Lower lobe of right lung (tissue), 2 donors: ENCODE results near the gene STK11IP. TPM values are rescaled to one million over a fixed set of nuclear protein-coding genes. Genes with fewer than 3 reads are reported as not detected.

Source experiments
- ATAC-seq, 2 donors: fragments of 200-7000 bp; cut with Tn5 transposase; one replicate each; pipeline ENCODE4 v1.9.1; 2020 to 2022; ENCODE audit warnings: mild to moderate bottlenecking in 2 of 2, moderate library complexity in 2 of 2
- DNase-seq: peaks from one replicate; pipeline ENCODE4 v3.0.0-alpha.2; 2020
- H3K27ac ChIP-seq: fragments of 200-600 bp; one replicate; pipeline ENCODE4 v1.8.0; 2022
- H3K27me3 ChIP-seq: fragments of 200-600 bp; one replicate; pipeline ENCODE4 v1.8.0; 2022; ENCODE audit warnings: low read depth
- H3K36me3 ChIP-seq: fragments of 200-600 bp; one replicate; pipeline ENCODE4 v1.8.0; 2022; ENCODE audit warnings: mild to moderate bottlenecking
- H3K4me1 ChIP-seq: fragments of 200-600 bp; one replicate; pipeline ENCODE4 v1.8.0; 2022
- H3K4me3 ChIP-seq: fragments of 200-600 bp; one replicate; pipeline ENCODE4 v1.8.0; 2022; ENCODE audit warnings: mild to moderate bottlenecking
- H3K9me3 ChIP-seq: fragments of 200-600 bp; one replicate; pipeline ENCODE4 v1.8.0; 2022
- CTCF ChIP-seq: fragments of 200-600 bp; IDR thresholded peaks from one replicate; pipeline ENCODE4 v1.8.0; 2022; ENCODE audit warnings: antibody characterized with exemption, mild to moderate bottlenecking
- intact Hi-C: fragments of 100-400 bp; cut with DNase I; formaldehyde crosslinking; loops from one replicate; pipeline ENCODE4 v1.11.0; 2022
- total RNA-seq: library from RNA; stranded (reverse); fragmentation: NEBNext Ultra II Directional; extraction: Animal tissue kit (Norgen Biotek cat#: 25700); gene quantifications from one replicate; pipeline ENCODE4 v1.2.1, GENCODE V29; 2021
- donor health status: DM: no; HTN: yes; CAD: no; lungs with severe emphysema.

Gene STK11IP
- total RNA-seq, 1 donor from 2014 or later, result 31.8 TPM

DNA sequence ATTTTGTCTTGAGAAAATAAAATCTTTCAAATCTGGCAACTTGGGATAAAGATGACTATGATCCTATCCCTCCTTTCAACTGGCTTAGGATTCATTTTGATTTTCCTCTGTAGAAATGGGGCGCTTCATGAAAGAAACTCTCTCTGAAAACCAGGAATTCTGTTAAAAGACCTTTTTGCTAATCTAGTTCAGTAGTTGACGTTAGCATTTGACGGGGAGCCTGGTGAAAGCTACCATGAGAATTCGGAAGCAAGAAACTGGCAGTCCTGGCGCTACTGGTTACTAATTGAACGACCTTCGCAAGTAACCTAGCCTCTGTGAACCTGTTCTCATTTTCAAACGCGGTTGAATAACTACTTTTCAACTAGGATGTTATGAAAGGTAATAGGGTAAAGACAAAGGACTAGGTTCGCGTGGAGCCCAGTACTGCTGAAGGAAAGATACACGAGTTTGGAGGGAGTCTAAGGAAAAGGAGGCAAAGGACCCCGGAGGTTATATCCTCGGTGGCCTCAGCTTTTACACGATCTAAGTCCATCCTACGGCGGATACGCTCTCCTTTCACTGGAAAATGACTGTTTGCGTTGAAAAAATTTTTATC lies 604 bp upstream of the STK11IP start:
- intact Hi-C loops, result no loop called here

GRCh38 chr2:219598308-219599078 lies 836 bp downstream of the STK11IP start:
- peaks cover 9% of the 10 kb centered on the region for H3K4me1 ChIP-seq
- H3K27me3 ChIP-seq, result no peaks in the 10 kb centered on the region
- no peaks in the 10 kb centered on the region for H3K9me3 ChIP-seq
- no peak for DNase-seq
- H3K27ac ChIP-seq, result peak overlapping the region; percentile 89
- peak overlapping the region; percentile 70 for H3K4me3 ChIP-seq
- no peak for ATAC-seq
- peaks cover 28% of the 10 kb centered on the region for H3K36me3 ChIP-seq
- intact Hi-C loops, result no loop called here
- no peak for TF ChIP-seq CTCF

More for the DNA sequence above, 604 bp upstream of the STK11IP start:
- TF ChIP-seq CTCF, result no peak
- peaks cover 9% of the 10 kb centered on the region for H3K4me1 ChIP-seq
- peaks cover 14% of the 10 kb centered on the region for H3K36me3 ChIP-seq
- H3K4me3 ChIP-seq, result peak overlapping the region; percentile 70
- H3K27me3 ChIP-seq, result no peaks in the 10 kb centered on the region
- no peak for DNase-seq
- H3K27ac ChIP-seq, result peak overlapping the region; percentile 89
- H3K9me3 ChIP-seq, result no peaks in the 10 kb centered on the region
- ATAC-seq, result peak in 1 of 2 donors; percentile 10

DNA sequence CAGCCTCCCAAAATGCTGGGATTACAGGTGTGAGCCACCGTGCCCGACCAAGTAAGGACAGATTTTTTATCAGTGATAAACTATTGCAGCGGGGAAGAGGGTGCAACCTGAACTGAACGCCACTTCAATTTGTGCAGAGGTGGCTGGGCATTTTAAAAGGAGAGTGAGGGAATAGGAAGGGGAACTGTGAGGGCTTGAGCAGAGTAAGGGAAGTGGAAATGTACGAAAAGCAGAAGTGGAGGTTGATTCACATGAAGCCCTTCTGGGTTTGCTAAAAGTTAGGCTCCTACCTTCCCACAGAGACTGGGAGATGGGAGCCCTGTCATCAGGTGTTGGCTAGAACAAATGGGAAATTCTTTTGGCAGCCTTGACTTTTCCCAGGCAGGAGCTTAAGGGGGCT lies 6.1 kb downstream of the STK11IP start:
- H3K4me3 ChIP-seq, result no peak overlapping the region
- H3K4me1 ChIP-seq, result peaks cover 9% of the 10 kb centered on the region
- ATAC-seq, result peak; percentile 40 to 47
- H3K27ac ChIP-seq, result no peak overlapping the region
- H3K36me3 ChIP-seq, result peaks cover 75% of the 10 kb centered on the region
- DNase-seq, result no peak
- no peaks in the 10 kb centered on the region for H3K9me3 ChIP-seq
- no peak for TF ChIP-seq CTCF
- intact Hi-C loops, result no loop called here
- H3K27me3 ChIP-seq, result no peaks in the 10 kb centered on the region

DNA sequence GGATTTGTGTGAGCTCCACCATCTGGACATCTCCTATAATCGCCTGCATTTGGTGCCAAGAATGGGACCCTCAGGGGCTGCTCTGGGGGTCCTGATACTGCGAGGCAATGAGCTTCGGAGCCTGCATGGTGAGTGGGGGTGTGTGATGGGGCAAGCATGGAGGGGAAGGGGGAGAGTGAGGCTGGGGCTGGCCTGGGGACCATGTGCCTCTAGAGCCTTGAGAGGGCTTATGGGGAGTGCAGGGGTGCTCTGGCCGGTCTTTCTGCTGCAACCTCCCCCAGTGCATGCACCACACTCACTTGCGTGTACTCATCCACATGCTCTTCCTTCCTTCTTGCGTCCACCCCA lies 7.9 kb downstream of the STK11IP start:
- ATAC-seq, result no peak

GRCh38 chr2:219607931-219608330 lies 10.3 kb downstream of the STK11IP start:
- TF ChIP-seq CTCF, result no peak
- intact Hi-C loops, result no loop called here
- no peak for DNase-seq

More for the DNA sequence above, 7.9 kb downstream of the STK11IP start:
- intact Hi-C loops, result no loop called here
- H3K27me3 ChIP-seq, result no peaks in the 10 kb centered on the region
- no peak overlapping the region for H3K27ac ChIP-seq
- TF ChIP-seq CTCF, result no peak
- DNase-seq, result no peak
- H3K4me1 ChIP-seq, result peaks cover 6% of the 10 kb centered on the region
- H3K36me3 ChIP-seq, result peaks cover 93% of the 10 kb centered on the region
- no peak overlapping the region for H3K4me3 ChIP-seq
- H3K9me3 ChIP-seq, result no peaks in the 10 kb centered on the region

More at GRCh38 chr2:219607931-219608330, 10.3 kb downstream of the STK11IP start:
- Histone ChIP-seq H3K4me1 (peaks cover 6% of the 10 kb centered on the region), H3K36me3 (peaks cover 90% of the 10 kb centered on the region), H3K9me3 (no peaks in the 10 kb centered on the region), H3K27me3 (no peaks in the 10 kb centered on the region), H3K4me3 (no peak overlapping the region), H3K27ac (no peak overlapping the region)
- no peak for ATAC-seq
